ENCODE results near the gene NPC1L1.

- TF ChIP-seq, protein P1, sequence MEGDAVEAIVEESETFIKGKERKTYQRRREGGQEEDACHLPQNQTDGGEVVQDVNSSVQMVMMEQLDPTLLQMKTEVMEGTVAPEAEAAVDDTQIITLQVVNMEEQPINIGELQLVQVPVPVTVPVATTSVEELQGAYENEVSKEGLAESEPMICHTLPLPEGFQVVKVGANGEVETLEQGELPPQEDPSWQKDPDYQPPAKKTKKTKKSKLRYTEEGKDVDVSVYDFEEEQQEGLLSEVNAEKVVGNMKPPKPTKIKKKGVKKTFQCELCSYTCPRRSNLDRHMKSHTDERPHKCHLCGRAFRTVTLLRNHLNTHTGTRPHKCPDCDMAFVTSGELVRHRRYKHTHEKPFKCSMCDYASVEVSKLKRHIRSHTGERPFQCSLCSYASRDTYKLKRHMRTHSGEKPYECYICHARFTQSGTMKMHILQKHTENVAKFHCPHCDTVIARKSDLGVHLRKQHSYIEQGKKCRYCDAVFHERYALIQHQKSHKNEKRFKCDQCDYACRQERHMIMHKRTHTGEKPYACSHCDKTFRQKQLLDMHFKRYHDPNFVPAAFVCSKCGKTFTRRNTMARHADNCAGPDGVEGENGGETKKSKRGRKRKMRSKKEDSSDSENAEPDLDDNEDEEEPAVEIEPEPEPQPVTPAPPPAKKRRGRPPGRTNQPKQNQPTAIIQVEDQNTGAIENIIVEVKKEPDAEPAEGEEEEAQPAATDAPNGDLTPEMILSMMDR (conservative IDR thresholded peaks at IDR 0.05; ENCODE audit: low read length), result no peak
- no peak for TF ChIP-seq EZH2phosphoT487 (IDR thresholded peaks at IDR 0.05; ENCODE audit: borderline replicate concordance, low read depth, low read length)
These were observed 23.5 kb upstream of the NPC1L1 start for GRCh38 chr7:44564606-44565005.

Measured in OCI-LY7 (cell line).